GM19372 (cell line): ENCODE measurements around the gene GALP.
"Not testable (repeated sequence)": the region's sequence is repeated elsewhere in the genome, so short reads cannot be mapped to it uniquely, and the experiment has no call there.

ENCODE experiments used
- ATAC-seq: cut with Tn5 transposase; IDR thresholded peaks from one replicate; pipeline ENCODE4 v1.9.1; 2021; ENCODE audit warnings: mild to moderate bottlenecking, low read depth, moderate library complexity; ENCODE audit not compliant: unreplicated experiment

GALP gene

GRCh38 chr19:56147307-56147706, 28.5 kb upstream of the GALP start:
- no peak for ATAC-seq

GRCh38 chr19:56148096-56148495, 27.7 kb upstream of the GALP start:
- ATAC-seq = no peak

- ATAC-seq = not testable (repeated sequence)
These were observed 26.7 kb upstream of the GALP start for GRCh38 chr19:56148955-56149655.

- no peak for ATAC-seq
These were observed 26.2 kb upstream of the GALP start for GRCh38 chr19:56149656-56150038.

- no peak for ATAC-seq
These were observed 25.4 kb upstream of the GALP start for GRCh38 chr19:56150358-56150757.

GRCh38 chr19:56152644-56153043, 23.2 kb upstream of the GALP start:
- no peak for ATAC-seq

GRCh38 chr19:56153507-56153906, 22.3 kb upstream of the GALP start:
- no peak for ATAC-seq

GRCh38 chr19:56155124-56155687, 20.6 kb upstream of the GALP start:
- ATAC-seq = no peak

GRCh38 chr19:56156768-56157167, 19.0 kb upstream of the GALP start:
- no peak for ATAC-seq

GRCh38 chr19:56158170-56158757, 17.5 kb upstream of the GALP start:
- ATAC-seq = no peak

- no peak for ATAC-seq
These were observed 16.7 kb upstream of the GALP start for GRCh38 chr19:56159009-56159559.

- no peak for ATAC-seq
These were observed 16.1 kb upstream of the GALP start for GRCh38 chr19:56159622-56160271.

- no peak for ATAC-seq
These were observed 14.3 kb upstream of the GALP start for GRCh38 chr19:56161534-56161933.

GRCh38 chr19:56162258-56162657, 13.6 kb upstream of the GALP start:
- no peak for ATAC-seq

GRCh38 chr19:56163097-56163496, 12.7 kb upstream of the GALP start:
- no peak for ATAC-seq

GRCh38 chr19:56167064-56167578, 8.7 kb upstream of the GALP start:
- no peak for ATAC-seq

GRCh38 chr19:56170261-56170660, 5.5 kb upstream of the GALP start:
- ATAC-seq = no peak

- no peak for ATAC-seq
These were observed 1.7 kb upstream of the GALP start for GRCh38 chr19:56174086-56174485.

GRCh38 chr19:56174550-56174949, 1.3 kb upstream of the GALP start:
- no peak for ATAC-seq

GRCh38 chr19:56176310-56176709, 502 bp downstream of the GALP start:
- not testable (repeated sequence) for ATAC-seq

GRCh38 chr19:56176881-56177280, 1.1 kb downstream of the GALP start:
- no peak for ATAC-seq
